NCI-H2196 treated with DMSO at 0.1 percent for 48 hours (cell line): Measurements from ENCODE around the gene MAD2L1BP.
"Not testable (repeated sequence)": the region's sequence is repeated elsewhere in the genome, so short reads cannot be mapped to it uniquely, and the experiment has no call there.

ENCODE experiments used
- DNase-seq: peaks from one replicate; lab custom pipeline; 2025; ENCODE audit not compliant: unreplicated experiment; lab: John Stamatoyannopoulos, UW

MAD2L1BP gene

DNA sequence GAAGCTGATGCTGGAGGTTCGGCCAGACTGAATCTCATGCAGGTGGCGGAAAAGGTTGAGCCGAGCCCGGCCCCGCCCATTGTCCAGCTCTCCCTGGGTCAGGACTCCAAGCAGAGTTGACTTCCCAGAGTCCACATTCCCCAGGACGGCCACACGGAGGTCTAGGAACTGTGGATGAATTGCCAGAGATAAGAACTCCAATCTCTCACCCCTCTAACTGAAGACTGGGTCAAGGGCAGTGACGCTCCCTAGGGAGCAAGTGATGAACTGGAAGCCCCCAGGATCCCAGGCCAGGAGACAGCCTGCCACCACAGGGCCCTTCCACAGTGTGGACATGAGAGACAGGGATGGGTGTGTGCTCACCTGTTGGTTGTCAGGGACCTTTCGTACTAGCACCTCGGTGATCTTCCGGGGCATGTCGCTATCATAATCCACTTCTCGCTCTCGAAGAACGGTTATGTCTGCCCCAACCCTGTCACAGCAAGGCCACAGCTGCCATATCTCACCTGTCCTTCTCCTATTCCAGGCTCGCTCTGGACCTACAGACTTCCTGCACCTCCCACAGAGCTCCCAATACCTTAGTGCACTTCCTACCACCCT lies 10.1 kb upstream of the MAD2L1BP start:
- no peak for DNase-seq

DNA sequence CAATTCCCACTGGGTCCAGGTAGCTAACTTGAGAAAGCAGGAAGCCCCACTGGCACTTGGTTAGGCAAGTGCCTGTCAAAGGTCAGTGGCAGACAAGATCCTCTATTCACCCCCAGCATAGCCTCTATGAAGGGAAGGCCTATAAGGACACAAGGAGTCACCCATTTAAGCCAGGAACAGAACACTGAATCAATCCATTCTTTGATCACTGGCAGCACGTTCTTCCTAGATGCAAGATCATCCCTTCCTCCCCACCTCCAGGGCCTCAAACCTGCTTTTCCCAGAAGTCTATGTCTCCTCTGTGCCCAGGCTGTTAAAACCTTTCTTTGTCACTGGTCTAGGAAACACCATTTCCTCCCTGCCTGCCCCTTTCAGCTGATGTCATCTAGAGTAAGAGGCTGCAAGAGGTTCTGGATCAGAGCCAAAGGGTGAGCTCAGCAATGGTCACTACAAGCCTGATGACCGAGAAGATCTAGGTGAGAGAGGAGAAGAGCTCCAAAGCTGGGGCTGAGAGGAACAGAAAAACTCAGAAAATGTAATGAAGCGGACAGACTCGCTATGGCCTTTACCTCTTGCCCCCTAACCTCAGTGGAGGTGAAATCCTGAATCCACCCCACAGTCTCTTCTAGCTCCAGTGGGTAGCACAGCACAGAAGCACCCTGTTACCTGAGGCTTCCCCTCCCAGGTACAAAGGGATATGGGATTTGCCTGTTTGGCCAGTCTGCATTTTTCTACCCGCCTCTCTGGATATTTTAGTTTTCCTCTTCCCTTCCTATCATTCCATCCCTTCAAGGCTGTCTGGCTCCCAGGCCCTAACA lies 8.4 kb upstream of the MAD2L1BP start:
- peak; percentile 93 for DNase-seq

DNA sequence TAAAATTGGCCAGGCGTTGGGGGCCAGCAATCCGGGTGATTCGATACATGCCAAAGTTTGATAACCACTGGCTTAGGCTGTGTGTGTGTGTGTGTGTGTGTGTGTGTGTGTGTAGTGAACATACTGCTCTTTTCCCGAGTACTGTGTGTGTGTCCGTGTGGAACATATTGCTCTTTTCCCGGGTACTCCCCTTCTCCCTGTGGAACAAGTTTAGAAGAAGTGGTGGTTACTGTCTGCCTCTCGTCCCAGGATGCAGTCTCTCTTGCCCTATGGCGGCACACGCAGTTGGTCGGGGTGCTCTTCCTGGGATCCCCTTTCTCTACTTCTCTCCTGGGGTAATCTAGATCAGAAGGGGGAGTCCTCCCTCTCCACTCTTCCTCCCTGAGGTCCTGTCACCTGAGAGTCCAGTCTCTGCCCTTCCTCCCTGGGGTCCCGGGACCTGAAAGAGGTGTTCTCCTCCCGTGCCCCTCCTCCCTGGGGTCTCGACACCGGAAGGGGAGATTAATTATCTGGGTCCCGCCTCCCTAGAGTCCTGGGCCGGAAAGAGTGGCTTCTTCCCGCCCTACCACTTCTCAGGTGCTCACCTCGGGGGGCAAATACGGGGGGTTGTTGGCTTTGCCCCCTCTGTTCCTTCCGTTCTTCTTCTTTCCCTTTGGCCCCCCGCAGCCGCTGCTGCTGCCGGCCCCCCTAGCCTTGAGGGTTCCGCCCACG lies 7.1 kb upstream of the MAD2L1BP start:
- DNase-seq = peak; percentile 31

DNA sequence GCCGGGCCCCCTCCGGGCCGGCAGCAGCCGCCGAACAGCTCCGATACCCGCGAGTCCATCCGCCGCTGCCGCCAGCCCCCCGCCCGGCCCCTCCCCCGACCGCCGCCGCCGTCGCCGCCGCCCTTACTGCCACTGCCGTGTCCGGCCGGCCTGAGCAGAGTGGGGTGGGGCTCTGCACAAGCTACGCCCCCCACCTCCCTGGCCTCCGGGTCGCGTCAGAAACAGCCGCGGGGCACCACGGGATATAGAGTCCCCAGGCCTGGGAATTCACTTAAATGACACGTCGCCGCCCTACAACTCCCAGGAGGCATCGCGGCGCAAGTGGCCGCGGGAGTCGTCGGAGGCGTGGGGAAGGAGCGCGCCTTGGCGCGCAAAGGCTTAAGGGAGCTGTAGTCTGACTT lies 6.5 kb upstream of the MAD2L1BP start, which contains the start of gene GTPBP2:
Gene GTPBP2 (minus strand): TSS at position 161 of the 401 bp plus-strand sequence. CDS start 102 bp downstream, at position 59.
- peak; percentile 97 for DNase-seq

DNA sequence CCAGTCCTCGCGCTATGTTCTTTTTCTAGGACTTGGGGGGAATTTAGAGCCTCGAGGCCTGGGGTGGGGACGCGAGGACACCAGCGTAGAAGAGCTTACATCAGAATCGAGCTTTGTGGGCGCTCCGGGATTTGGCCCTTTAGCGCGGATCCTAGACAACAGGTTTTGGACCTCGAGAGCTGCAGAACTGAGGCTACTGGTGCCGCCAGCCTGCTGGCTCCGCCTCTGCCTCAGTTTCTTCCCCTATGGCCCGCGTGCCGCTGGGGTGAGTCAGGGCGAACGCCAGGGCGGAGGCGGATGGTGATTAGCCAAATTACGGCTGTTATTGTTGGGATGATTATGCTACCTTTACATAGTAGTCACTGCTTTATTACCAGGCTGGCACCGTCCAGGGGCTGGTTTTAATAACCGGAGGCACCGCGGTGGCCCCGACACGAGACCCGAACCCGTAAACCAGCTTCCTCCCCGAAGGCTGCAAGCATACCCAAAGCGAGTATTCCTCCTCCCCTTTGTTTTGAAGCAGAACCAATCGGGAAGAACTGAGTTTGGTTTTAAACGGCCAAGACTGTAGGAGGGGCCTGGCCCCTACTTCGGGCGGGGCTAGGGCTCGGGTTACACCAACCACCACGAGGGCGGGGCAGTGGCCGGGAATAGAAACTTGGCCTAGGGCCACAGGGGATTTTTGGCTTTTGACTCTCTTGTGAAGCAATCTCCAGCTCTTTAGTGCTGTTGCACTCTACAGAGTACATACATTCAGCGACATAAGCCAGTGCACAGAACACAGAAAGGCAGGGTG lies 5.9 kb upstream of the MAD2L1BP start:
- DNase-seq = peak; percentile 91

DNA sequence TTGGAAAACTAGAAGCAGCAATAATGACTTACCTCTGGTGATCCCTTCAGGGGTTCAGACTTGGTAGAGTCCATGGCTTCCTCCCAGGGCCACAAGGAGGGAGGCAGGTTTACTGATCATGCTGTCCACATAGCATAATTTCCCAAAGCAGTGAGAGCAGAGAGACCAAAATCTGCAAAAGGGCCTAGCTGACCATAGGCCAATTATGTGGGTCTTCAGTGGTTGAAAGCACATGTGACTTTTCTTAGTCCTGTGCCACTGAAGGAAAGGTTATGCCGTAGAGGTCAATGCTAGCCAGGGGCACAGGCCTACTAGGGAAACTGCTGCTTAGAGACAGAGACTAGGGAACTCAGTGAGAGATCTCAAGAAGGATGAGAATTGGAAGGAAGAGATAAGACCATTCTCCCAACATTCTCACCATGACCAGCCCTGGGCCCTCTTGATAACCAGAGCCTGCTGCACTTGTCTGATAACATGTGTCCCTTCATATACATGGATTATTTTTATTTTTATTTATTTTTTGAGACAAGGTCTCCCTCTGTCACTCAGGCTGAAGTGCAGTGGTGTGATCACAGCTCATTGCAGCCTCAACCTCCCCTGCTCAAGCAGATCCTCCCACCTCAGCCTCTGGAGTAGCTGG lies 4.5 kb upstream of the MAD2L1BP start:
- no peak for DNase-seq

DNA sequence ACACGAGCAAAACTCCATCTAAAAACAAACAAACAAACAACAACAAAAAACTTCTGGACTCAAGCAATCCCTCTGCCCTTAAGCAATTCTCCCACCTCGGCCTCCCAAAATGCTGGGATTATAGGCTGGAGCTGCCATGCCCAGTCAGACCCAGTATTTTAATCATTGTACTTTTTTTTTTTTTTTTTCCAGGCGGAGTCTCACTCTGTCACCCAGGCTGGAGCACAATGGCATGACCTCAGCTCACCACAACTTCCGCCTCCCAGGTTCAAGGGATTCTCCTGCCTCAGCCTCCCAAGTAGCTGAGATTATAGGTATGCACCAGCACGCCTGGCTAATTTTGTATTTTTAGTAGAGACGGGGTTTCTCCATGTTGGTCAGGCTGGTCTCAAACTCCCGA lies 2.6 kb upstream of the MAD2L1BP start:
- not testable (repeated sequence) for DNase-seq

DNA sequence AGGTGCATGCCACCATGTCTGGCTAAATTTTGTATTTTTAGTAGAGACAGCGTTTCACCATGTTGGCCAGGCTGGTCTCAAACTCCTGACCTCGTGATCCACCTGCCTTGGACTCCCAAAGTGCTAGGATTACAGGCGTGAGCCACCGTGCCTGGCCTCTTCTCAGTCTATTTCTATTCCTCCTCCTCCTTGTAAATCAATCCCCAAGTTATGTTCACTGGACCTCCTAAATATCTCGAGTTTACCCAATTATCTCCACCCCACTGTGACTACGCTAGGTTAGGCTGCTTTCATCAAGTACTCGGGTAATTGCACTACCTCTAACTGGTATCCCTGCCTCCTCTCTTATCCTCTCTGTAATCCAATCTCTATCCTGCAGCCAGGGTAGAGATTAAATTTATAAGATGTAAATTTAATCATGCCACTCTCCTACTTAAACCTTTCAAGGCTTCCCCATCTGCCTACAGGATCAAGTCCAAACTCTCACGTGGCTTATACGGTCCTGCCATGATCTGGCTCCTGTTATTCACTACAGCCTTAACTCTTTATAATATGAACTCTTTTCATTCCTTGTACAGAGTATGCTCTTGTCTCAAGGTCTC lies 837 bp upstream of the MAD2L1BP start:
- DNase-seq = no peak

DNA sequence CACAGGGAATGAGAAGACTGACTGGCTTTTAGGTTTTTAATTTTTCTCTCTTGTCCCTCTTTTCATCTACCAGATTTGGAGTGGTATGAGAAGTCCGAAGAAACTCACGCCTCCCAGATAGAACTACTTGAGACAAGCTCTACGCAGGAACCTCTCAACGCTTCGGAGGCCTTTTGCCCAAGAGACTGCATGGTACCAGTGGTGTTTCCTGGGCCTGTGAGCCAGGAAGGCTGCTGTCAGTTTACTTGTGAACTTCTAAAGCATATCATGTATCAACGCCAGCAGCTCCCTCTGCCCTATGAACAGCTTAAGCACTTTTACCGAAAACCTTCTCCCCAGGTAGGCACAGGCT lies 644 bp downstream of the MAD2L1BP start:
- DNase-seq = no peak

DNA sequence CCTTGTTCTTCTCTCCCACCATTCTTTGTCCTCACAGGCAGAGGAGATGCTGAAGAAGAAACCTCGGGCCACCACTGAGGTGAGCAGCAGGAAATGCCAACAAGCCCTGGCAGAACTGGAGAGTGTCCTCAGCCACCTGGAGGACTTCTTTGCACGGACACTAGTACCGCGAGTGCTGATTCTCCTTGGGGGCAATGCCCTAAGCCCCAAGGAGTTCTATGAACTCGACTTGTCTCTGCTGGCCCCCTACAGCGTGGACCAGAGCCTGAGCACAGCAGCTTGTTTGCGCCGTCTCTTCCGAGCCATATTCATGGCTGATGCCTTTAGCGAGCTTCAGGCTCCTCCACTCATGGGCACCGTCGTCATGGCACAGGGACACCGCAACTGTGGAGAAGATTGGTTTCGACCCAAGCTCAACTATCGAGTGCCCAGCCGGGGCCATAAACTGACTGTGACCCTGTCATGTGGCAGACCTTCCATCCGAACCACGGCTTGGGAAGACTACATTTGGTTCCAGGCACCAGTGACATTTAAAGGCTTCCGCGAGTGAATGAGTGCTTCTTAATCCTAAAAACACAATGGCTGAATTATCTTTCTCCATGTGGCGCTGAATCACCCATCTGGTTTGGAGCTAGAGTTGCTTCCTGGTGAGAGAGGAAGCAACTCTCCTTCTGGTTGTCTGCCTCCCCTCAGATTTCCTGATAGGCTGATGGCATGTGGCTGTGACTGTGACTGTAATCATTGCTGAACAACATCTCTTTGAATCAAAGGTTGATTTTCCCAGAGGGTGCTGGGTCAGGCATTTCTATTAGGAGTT lies 4.6 kb downstream of the MAD2L1BP start:
- no peak for DNase-seq

DNA sequence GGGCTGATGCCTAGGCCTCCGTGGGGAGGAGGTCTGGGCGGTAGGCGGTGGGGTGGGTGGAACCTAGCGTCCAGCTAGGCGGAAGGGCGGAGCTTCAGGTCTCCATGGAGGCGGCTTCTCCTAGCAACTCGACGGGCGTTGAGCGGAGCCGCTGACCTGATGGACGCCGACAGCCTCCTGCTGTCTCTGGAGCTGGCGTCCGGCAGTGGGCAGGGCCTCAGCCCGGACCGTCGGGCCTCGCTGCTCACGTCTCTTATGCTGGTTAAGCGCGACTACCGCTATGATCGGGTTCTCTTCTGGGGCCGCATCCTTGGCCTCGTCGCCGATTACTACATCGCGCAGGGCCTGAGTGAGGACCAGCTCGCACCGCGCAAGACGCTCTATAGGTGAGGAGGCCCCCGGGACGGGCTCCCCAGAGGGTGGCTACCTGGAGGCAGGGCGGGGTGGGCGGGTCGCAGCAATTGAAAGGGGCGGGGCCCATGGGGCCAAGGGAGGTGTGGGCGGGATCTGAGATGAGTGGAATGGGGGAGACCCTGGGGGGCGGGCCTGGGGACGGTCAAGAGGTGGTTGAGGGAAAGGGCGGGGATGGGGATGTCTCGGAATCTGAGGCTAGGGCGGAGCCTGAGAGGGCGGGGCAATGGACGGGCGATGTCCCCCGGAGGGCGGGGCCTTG lies 9.4 kb downstream of the MAD2L1BP start, which contains the start of gene RSPH9:
Gene RSPH9 (plus strand): TSS at position 97 of the 673 bp plus-strand sequence. CDS start 63 bp downstream, at position 160.
- DNase-seq = peak; percentile 49

DNA sequence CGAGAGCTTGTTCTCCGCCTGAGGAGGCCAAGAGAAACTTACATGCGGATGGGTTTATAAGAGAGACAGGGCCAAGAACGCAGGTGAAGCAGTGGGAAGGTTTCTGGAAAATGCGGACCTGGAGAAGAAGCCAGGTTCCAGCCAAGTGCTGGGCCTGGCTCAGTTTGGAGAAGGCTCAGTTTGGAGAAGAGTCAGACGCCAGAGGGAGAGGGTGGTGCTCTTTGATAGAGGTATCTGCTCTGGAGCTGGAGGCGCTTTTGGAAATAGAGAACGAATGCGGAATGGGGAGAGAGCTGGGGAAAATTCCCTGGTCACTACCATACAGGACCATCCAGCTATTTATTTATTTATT lies 9.9 kb downstream of the MAD2L1BP start:
- DNase-seq = no peak

DNA sequence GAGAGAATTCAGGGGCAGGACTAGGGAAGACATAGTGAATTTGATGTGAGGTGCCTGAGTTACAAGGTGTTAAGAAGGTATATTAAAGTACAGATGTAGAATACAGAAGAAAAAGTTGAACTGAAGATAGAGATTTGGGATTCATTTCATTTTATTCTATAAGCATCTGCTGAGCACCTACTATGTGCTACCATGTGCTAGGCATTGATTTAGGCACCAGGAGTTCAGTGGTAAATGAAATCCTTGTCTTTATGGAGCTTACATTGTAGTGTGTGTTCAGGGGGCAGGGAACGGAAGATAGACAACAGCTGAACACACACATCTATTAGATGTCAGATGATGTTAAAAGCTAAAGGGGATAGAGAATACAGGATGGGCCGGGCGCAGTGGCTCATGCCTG lies 12.0 kb downstream of the MAD2L1BP start:
- DNase-seq = no peak

DNA sequence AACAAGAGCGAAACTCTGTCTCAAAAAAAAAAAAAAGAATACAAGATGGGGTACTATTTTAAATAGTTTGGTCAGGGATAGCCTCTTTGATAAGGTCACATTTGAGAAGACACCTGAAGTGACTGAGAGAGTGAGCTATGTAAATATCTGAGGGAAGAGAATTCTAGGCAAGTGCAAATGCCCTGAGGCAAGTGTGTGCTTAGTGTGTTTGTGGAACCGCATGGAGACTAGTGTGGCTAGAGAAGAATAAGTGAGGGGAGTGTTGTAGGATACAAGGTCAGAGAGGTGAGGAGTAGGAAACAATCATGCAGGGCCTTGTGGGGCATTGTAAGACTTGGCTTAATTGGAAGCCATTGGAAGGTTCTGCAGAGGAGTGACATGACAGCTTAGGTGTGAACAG lies 12.6 kb downstream of the MAD2L1BP start:
- no peak for DNase-seq

DNA sequence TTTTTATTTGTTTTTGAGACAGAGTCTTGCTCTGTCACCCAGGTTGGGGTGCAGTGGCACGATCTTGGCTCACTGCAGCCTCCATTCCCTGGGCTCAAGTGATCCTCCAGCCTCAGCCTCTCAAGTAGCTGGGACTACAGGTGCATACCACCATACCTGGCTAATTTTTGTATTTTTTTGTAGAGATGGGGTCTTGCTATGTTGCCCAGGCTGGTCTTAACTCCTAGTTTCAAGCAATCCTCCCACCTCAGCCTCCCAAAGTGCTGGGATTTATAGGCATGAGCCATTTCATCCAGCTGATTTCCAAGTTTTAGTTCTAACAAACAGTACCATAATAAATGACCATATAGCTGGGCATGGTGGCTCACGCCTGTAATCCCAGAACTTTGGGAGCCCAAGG lies 17.2 kb downstream of the MAD2L1BP start:
- DNase-seq = not testable (repeated sequence)

DNA sequence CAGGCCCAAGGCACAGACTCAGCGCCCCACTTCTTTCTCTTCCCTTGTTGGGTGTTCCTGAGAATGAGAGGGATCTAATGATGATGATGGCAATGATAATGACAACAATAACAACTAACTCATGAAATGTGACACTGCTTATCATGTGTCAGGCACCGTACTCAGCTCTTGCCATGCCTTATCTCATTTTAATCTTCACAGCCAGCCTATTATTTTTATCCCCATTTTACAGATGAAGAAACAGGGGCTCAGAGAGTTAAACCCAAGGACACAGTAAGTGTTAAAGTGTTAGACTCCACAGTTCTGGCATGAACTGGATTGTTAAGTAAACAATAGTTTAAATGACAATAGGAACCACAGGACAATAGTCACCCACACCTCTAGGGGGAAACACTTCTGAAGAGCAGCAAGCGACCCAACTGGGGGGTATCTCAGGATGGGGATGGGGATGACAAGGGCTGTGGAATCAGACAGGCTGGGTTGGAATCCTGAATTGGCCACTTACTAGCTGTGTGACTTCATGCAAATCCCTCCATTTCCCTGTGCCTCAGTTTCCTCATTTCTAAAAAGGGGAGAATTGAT lies 21.7 kb downstream of the MAD2L1BP start:
- no peak for DNase-seq

DNA sequence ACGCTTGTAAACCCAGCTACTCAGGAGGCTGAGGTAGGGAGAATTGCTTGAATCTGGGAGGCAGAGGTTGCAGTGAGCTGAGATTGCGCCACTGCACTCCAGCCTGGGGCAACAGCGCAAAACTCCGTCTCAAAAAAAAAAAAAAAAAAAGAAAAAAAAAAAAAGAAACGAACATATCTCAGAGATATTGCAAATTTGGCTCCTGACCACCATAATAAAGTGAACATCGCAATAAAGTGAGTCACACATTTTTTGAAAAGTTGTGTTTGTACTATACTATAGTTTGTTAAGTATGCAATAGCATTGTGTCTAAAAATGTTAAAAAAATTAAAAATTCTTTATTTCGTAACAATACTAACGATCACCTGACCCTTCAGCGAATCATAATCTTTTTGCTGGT lies 22.5 kb downstream of the MAD2L1BP start:
- DNase-seq = no peak

DNA sequence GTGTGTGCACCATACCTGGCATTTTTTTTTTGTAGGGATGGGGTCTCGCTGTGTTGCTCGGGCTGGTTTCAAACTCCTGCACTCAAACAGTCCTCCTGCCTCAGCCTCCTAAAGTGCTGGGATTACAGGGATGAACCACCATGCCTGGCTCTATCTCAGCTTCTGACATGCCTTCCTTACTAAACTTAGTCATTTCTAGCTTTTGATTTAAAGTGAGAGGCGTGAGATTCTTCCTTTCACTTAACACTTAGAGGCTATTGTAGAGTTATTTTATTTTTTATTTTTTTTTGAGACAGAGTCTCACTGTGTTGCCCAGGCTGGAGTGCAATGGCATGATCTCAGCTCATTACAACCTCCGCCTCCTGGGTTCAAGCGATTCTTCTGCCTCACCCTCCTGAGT lies 27.3 kb downstream of the MAD2L1BP start:
- not testable (repeated sequence) for DNase-seq

DNA sequence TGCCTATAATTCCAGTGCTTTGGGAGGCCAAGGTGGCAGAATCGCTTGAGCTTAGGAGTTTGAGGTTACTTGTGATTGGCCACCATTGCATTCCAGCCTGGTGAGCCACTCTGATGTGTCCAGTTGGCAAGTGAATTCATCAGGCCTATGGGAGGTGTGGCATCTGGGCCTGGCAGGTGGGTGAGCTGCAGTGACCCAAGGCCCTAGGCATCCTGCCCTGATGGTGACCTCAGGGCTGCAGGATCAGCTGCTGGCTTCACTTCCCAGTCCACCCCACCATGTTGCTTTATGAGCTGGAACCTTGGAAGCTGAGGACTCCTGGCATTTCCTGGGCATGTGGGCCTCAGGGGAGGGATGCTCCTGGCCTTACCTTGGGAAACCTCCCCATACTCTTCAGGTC lies 29.7 kb downstream of the MAD2L1BP start:
- DNase-seq = no peak
